SU-DHL-6 (cell line): ENCODE measurements around the gene EPB41L5.

Experiments
- H2AFZ ChIP-seq: fragments of 200-600 bp; sonication (generic); 2 replicates; pipeline ENCODE4 v1.6.1; 2014; ENCODE audit warnings: low read depth, mild to moderate bottlenecking, moderate library complexity, mixed read lengths, antibody characterized with exemption, low read length; ENCODE audit not compliant: severe bottlenecking
- H3F3A ChIP-seq: fragments of 200-600 bp; shearing (Covaris generic); 2 replicates; pipeline ENCODE4 v1.6.0; 2016; ENCODE audit warnings: antibody characterized with exemption, mild to moderate bottlenecking; ENCODE audit not compliant: insufficient read depth
- H3K27ac ChIP-seq: fragments of 200-600 bp; sonication (generic); 2 replicates; pipeline ENCODE4 v1.5.1; 2016; ENCODE audit warnings: low read depth, mild to moderate bottlenecking, low read length, moderate library complexity, mixed read lengths
- H3K27me3 ChIP-seq: fragments of 200-600 bp; sonication (generic), shearing (Covaris generic); 2 replicates; pipeline ENCODE4 v1.6.0; 2014; ENCODE audit warnings: mild to moderate bottlenecking, low read length
- H3K36me3 ChIP-seq: fragments of 200-600 bp; sonication (generic); 2 replicates; pipeline ENCODE4 v1.6.1; 2014; ENCODE audit warnings: mild to moderate bottlenecking, low read length, mixed read lengths
- H3K4me2 ChIP-seq: fragments of 300-600, 200-600 bp; shearing (Covaris generic), sonication (generic); 2 replicates; pipeline ENCODE4 v1.6.0; 2014; ENCODE audit warnings: low read length, low read depth, mild to moderate bottlenecking; ENCODE audit not compliant: poor library complexity, severe bottlenecking
- H3K4me3 ChIP-seq: fragments of 200-600 bp; sonication (generic); 2 replicates; pipeline ENCODE4 v1.5.1; 2014; ENCODE audit warnings: antibody characterized with exemption, low read length, mild to moderate bottlenecking, mixed read lengths; ENCODE audit not compliant: insufficient read depth, poor library complexity, severe bottlenecking
- H3K79me2 ChIP-seq: fragments of 200-600 bp; sonication (generic); 2 replicates; pipeline ENCODE4 v1.6.1; 2014; ENCODE audit warnings: mild to moderate bottlenecking, low read length, moderate library complexity; ENCODE audit not compliant: insufficient read depth
- H3K9ac ChIP-seq: fragments of 200-600 bp; sonication (generic); 2 replicates; pipeline ENCODE4 v1.7.0; 2014; ENCODE audit warnings: mild to moderate bottlenecking, low read length
- H3K9me2 ChIP-seq: fragments of 200-600 bp; sonication (generic); replicated peaks from 2 replicates; pipeline ENCODE4 v1.6.1; 2014; ENCODE audit warnings: low read length; ENCODE audit not compliant: insufficient read depth
- H3K9me3 ChIP-seq: fragments of 200-600 bp; sonication (generic); 2 replicates; pipeline ENCODE4 v1.6.1; 2014; ENCODE audit warnings: low read length, mixed read lengths; ENCODE audit not compliant: insufficient read depth
- H4K20me1 ChIP-seq: fragments of 200-600 bp; sonication (generic); 2 replicates; pipeline ENCODE4 v1.6.1; 2014; ENCODE audit warnings: low read depth, mild to moderate bottlenecking, antibody characterized with exemption, low read length, moderate library complexity, mixed read lengths
- CTCF ChIP-seq: fragments of 200-600 bp; sonication (generic); IDR thresholded peaks from one replicate; pipeline ENCODE4 v1.5.1; 2017; ENCODE audit warnings: antibody characterized with exemption, mild to moderate bottlenecking, low read length, moderate library complexity; ENCODE audit not compliant: insufficient read depth, poor library complexity, severe bottlenecking
- EZH2phosphoT487 ChIP-seq: fragments of 200-600 bp; sonication (generic), shearing (Covaris generic); conservative IDR thresholded peaks from 2 replicates; pipeline ENCODE4 v1.6.1; 2018; ENCODE audit warnings: mild to moderate bottlenecking, antibody characterized with exemption, low read length, moderate library complexity, mixed read lengths

The EPB41L5 gene

GRCh38 chr2:120108049-120108448, 95.2 kb downstream of the EPB41L5 start:
- TF ChIP-seq CTCF = no peak
- no peak for TF ChIP-seq EZH2phosphoT487
- Histone ChIP-seq H2AFZ (no peak overlapping the region), H3K4me2 (no peak overlapping the region), H4K20me1 (no peaks in the 10 kb centered on the region), H3K27me3 (no peaks in the 10 kb centered on the region), H3K27ac (no peak overlapping the region), H3K9me2 (no peaks in the 10 kb centered on the region), H3K4me3 (no peak overlapping the region), H3K79me2 (no peaks in the 10 kb centered on the region), H3K9me3 (no peaks in the 10 kb centered on the region), H3F3A (no peaks in the 10 kb centered on the region), H3K9ac (no peak overlapping the region), H3K36me3 (no peaks in the 10 kb centered on the region)

GRCh38 chr2:120108749-120109148, 95.9 kb downstream of the EPB41L5 start:
- TF ChIP-seq EZH2phosphoT487 (no peak), CTCF (no peak)
- H3K4me3 ChIP-seq = no peak overlapping the region

DNA sequence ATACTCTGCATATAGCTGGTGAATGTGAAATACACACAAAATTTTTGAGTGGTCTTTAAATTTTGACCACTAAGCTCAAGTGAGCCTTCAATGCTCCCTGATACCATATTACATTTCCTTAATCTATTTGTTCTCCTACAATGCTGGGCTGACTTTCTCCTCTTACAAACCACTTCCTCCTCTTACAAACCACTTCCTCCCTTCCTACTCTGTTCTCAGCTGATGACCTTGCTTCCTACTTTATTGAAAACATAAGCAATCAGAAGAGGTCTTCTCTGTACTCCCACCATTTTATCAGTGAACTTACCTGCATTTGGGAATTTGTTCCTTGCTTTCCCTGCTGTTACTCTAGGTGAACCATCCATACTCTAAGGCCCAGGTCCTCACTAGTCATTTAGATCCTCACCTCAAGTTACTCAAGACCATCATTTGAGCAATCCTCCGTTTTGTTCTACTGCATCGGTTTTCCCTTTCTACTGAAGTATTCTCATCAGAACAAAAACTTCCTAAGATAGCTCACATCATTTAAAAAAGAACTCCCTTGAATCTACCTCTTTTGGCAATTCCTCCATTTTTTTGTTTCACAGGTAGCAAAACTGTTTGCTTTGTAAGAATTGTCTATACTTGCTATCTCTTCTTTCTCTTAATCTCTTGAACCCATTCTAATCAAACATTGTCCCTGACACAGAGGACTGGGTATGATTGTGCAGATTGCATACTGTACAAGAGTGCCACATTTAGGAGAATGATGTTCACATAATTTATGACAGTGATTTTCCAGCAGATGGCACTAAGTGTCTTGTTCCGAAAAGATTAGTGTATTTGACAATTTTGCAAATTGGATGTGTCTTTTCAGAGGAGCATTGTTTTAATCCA, 96.5 kb downstream of the EPB41L5 start:
- Histone ChIP-seq H3K9me3 (no peaks in the 10 kb centered on the region), H3K27me3 (no peaks in the 10 kb centered on the region), H3K9me2 (no peaks in the 10 kb centered on the region), H3K36me3 (no peaks in the 10 kb centered on the region), H3K27ac (peak overlapping the region; percentile 34), H2AFZ (peak overlapping the region; percentile 49), H4K20me1 (no peaks in the 10 kb centered on the region), H3K9ac (peak overlapping the region; percentile 20; the same call in 1 of the 2 replicates), H3K4me3 (no peak overlapping the region), H3K4me2 (peak overlapping the region; percentile 41), H3F3A (no peaks in the 10 kb centered on the region), H3K79me2 (no peaks in the 10 kb centered on the region)
- TF ChIP-seq EZH2phosphoT487 (no peak), CTCF (peak; percentile 45)

More at GRCh38 chr2:120108749-120109148, 95.9 kb downstream of the EPB41L5 start:
- Histone ChIP-seq H3K4me2 (peak overlapping the region; percentile 41), H4K20me1 (no peaks in the 10 kb centered on the region), H3K36me3 (no peaks in the 10 kb centered on the region), H3K27ac (no peak overlapping the region), H2AFZ (peak overlapping the region; percentile 49), H3K79me2 (no peaks in the 10 kb centered on the region), H3F3A (no peaks in the 10 kb centered on the region), H3K9ac (no peak overlapping the region), H3K9me2 (no peaks in the 10 kb centered on the region), H3K9me3 (no peaks in the 10 kb centered on the region), H3K27me3 (no peaks in the 10 kb centered on the region)
